ENCODE data around the gene SYCP2L.
"Not testable (repeated sequence)": the region's sequence is repeated elsewhere in the genome, so short reads cannot be mapped to it uniquely, and the experiment has no call there.

GRCh38 chr6:10886365-10886690 is 524 bp upstream of the SYCP2L start:
- TF ChIP-seq, protein P1, sequence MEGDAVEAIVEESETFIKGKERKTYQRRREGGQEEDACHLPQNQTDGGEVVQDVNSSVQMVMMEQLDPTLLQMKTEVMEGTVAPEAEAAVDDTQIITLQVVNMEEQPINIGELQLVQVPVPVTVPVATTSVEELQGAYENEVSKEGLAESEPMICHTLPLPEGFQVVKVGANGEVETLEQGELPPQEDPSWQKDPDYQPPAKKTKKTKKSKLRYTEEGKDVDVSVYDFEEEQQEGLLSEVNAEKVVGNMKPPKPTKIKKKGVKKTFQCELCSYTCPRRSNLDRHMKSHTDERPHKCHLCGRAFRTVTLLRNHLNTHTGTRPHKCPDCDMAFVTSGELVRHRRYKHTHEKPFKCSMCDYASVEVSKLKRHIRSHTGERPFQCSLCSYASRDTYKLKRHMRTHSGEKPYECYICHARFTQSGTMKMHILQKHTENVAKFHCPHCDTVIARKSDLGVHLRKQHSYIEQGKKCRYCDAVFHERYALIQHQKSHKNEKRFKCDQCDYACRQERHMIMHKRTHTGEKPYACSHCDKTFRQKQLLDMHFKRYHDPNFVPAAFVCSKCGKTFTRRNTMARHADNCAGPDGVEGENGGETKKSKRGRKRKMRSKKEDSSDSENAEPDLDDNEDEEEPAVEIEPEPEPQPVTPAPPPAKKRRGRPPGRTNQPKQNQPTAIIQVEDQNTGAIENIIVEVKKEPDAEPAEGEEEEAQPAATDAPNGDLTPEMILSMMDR (conservative IDR thresholded peaks at IDR 0.05), result not testable (repeated sequence)
- TF ChIP-seq ZFX (IDR thresholded peaks at IDR 0.05), result not testable (repeated sequence)

Data from C4-2B (cell line).